ENCODE results near the gene PDZD8.
A peak's percentile ranks its signal among the peaks of the same experiment; 100 is the strongest.

Gene PDZD8

DNA sequence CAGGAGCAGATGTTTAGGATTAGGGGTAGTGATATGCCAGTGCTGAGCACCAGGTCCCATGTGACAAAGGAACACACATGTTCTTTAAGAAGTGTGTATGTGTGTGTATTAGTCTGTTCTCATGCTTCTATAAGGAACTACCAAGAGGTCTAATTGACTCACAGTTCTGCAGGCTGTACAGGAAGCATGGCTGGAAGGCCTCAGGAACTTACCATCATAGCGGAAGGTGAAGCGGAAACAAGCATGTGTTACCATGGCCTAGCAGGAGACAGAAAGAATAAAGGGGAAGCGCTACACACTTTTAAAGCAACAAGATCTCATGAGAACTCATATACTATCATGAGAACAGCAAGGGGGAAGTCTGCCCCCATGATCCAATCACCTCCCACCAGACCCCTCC lies 22.8 kb upstream of the PDZD8 start:
- DNase-seq: peak; percentile 33 to 48

DNA sequence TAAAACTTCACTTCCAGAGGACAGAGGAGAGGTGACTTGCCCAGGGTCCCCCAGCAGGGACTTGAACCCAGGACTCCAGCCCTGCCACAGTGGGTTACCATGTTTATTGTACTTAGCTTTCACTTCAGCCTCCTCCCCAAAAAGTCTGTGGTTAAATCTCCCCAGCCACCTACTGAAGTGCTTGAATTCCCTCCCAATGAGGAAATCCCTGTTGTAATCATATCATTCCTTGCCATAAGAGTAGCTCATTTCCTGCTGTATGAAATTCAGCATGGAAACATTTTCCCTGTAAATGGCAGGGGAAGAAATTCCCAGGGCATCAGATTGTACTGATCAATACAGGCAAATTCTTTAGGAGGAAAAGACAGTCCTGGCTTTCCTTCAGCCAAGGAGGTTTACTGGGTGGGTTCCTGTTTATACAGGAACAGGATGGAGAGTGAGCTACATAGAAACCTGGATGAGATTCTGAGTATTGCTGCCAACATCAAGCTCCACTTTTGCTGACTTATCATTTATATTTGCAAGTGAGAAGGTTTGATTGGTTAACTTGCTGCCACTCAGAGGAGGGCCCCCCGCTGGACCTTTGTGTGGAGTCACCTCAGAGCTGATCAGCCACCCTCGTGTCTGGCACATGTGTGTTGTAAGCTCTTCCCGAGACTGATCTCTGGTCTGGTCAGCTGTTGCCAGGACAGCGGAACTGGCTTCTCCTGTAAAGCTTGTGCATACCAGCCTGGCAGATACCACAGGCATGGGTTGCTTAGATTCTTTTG lies 16.4 kb upstream of the PDZD8 start:
- no peak for DNase-seq

DNA sequence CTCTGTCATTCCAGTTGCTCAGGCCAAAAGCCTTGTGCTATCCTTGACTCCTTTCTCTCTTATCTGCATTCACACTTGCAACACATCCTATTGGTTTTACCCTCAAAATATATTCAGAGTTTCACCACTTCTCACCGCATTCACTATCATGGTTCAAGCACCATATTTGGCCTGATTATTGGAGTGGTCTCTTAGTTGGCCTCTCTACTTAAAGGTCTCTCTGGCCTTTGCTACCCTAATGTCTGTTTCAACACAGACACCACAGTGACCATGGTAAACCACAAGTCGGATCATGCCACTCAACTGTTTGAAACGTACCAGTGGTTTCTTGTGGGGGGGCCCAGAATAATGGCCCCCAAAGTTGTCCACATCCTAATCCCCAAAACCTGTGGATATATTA lies 15.2 kb upstream of the PDZD8 start:
- DNase-seq: no peak

DNA sequence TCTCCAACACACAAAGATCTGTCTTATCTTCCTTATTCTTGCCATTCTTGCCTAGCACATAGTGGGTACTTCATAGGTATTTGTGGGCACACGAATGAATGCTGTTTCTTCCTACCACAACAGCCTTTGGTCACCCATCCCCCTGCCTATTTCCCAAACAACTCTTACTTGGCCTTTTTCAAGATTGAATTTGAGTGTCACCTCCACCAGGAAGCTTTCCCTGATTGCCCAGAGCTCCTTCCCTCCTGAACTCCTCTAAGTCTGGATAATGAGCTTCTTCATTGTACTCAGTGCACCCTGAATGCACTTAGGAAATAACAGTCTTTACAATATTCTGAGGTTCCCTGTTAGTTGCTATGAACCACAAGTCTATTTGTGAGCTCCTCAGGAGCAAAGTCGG lies 11.6 kb upstream of the PDZD8 start:
- no peak for DNase-seq

DNA sequence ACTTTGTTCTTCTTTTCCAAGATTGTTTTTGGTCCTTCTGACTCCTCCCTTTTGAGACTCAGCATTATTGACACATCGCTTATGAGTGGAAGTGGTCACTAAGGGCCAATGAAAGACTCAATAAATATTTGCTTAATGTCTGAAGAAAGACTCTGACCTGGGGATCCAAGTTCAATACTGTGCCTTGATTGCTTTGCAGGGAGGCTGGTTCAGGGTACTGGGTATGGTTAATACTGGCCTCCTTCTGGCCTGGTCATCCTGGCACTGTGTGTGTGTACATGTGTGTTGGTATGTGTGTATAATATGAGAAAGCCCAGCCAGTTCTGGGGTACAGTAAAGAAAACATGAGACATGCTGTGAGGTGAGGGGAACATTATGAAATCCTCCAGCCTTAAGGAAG lies 7.6 kb upstream of the PDZD8 start:
- no peak for DNase-seq

DNA sequence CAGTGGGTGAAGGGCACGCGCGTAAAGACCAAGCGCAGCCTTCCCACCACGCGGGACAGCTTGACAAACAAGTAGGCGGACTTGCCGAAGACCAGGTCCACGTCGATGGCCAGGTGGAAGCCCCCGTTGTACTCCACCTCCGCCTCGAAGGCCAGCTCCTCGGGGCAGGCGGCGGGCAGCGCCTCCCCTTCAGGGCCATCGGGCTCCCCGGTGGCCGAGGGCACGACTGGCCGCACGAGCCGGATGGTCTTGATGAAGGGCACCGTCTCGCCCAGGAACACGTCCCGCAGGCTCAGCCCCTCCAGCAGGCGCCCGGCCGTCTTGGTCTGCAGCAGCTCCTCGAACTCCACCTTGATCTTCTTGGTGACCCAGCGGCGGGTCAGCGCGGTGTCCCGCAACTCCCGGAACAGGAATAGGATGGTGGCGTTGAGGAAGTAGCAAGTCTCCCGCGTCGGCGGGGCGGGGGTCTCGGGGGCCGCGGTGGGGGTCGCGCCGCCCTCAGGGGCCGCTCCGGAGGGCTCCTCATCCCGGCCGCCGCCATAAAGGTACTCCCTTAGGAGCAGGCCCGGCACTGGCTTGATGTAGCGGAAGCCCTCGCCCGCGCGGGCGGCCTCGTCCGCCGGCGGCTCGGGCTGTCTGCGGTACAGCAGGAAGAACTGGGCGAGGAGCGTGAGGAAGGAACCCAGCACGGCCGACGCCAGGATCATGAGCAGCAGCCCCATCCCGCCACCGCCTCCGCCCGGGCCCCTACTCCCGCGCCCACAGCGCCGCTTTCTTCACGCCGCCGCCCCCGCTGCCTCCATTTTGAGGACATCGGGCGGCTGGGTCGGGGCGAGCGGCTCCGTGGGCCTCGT lies 507 bp downstream of the PDZD8 start:
- no peak for DNase-seq

DNA sequence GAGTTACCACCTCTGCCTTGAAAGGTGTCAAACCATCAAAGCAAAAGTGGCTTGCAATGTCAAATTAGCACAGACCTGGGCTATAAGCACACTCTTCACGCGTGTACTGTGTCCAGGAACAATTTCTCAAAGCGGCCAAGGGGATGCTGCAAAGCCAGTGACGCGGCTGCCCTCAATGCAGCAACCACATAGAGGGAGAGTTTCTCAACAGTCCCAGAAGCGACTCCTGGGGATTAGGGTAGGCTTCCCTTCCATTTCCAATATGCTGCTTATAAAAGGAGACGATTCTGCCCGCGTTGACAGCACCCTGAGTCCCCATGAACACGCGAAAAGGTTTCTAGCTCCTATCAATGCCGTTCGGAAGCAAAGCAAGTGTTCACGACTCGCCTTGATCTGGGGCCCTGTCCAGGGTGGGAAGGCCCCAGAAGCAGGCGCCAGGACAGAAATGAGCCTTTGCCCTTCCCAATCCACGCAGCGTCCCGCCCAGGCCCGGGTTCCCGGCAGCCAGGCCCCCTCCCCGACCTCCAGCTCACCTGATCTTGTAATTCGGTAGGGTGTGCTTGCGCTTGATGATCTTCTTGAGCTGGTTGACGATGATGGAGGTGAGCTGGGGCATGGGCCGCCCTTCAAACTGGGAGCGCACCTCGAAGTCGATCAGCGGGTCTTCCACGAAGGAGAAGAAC lies 1.3 kb downstream of the PDZD8 start:
- peak; percentile 53 to 61 for DNase-seq

DNA sequence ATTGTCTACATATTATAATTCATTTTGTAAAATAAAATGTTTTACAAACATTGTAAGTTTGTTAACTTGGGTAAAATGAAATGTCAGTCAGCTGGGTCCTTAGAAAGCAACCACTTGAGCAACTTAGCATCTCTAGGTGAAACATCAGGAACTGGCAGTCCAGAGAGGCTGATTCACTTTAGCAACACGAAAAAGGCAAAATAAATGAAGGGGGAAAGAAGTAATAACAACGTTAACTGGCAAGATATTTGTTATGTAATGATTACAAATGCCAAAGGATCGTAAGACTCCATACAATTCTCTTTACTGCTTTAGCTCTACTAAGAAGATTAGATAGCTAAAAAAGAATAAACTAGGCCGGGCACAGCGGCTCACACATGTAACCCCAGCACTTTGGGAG lies 5.0 kb downstream of the PDZD8 start:
- no peak for DNase-seq

DNA sequence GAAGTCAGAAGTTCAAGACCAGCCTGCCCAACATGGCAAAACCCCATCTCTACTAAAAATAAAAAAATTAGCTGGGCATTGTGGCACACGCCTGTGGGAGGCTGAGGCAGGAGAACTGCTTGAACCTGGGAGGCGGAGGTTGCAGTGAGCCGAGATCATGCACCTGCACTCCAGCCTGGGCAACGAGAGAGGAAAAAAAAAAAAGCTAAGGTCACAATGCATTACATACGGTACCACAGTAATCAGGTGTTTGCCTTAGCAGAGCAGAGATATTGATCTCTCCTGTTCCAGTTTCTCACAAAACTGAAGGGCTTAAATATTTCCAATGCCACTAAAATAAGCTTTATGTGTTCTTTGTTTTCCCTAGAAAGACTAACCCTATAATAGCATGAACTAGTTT lies 7.5 kb downstream of the PDZD8 start:
- no peak for DNase-seq

DNA sequence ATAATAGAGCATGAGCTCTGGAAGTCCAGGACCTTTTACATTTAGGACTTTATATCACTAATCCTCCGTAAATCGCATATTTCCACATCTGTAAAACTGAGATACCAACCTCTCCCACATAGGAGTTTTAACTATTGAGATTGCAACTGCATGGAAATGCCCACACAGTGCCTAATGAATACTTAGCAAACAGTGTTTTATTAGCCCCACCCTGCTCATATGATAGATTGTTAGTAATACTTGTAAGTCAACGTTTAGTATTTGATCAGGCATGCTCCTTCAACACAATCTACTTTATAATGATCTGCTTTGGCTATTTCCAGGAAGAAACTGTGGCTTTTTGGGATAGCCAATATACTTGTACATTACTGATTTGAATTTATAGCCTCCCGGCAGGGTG lies 8.5 kb downstream of the PDZD8 start:
- no peak for DNase-seq

DNA sequence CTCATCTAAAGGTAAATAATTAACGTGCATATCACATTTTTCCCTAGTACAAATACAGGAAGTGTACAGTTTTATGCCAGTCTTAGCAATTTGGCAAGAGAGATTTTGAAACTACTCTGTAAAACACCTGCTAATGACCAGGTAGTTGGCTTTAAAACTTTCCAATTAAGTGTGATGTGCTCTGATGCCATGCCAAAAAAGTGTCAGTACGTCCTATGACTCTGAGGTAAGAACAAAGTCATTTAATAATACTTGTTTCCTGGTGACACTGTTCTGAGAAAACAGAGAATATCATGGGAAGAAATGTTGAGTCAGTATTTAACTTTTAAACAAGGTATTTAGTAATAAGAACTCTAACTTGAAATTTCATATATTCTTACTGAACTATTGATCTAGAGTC lies 9.6 kb downstream of the PDZD8 start:
- no peak for DNase-seq

DNA sequence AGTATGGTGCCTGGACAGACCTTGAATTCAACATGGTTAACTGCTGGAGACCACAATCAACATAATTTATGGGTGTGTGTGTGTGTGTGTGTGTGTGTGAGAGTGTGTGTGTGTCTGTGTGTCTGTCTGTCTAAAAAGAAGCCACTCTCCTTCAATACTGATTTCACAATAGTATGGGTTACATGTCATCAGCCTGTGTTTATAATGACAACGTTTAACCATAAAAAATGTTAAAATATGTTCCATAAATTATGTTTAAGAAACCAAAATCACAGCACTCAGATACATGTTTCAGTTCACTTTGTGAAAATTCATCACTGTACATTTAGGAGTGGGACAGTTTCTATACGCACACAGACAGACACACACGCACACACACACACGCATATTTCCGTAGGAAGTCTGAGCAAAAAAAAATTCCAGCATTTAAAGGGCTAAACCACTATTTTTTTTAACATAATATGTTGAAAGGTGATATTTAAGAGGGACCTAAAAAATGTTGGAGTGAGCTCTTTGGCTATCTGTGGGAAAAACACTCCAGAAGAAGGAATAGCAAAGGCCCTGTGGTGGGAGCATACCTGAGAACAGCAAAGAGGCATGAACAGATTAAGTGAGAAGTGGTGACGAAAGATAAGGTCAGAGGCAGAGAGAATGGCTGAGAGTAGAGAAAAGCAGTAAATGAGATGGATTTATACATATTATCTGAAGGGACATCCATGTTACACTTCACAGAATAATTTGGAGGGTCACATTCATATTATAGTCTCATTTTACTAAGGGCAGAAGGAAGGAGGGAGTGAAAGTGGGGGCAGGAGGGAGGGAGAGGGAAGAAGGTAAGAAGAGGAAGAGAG lies 10.9 kb downstream of the PDZD8 start:
- peak in 1 of 2 donors; percentile 5 for DNase-seq

DNA sequence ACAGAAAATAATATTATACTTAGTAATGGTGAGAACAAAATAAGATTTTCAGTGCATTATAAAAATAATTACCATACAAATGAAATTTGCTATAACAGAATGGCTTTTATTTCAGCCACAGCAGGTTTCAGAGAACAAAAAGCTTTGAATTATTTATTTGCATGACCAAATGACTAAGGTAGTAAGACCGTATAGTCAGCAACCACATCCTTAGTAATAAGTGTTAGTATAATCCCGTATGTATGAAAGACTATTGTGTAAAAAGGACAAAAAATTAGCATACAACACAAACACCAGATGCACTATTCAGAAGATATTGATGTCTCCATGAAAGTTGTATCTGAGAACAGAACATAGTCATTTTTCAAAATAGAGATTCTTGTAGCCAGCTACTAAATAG lies 12.2 kb downstream of the PDZD8 start:
- no peak for DNase-seq

DNA sequence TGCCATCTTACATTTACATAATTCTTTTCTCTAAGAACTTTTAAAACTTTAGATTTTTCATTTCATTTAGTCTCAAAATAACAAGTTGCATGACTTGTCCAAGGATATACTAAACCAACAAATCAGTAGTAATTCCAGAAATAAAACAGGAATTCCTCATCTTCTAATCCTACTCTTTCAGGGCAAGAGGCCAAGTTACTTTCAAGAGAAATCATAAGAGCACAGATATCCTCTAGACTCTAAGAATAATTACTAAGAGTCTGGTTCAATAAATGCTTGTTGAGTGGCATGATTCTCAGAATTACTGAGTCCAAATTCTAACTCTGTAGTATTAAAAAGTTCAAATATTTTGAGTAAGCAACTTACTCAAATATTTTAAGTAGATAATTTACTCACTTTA lies 12.9 kb downstream of the PDZD8 start:
- no peak for DNase-seq

DNA sequence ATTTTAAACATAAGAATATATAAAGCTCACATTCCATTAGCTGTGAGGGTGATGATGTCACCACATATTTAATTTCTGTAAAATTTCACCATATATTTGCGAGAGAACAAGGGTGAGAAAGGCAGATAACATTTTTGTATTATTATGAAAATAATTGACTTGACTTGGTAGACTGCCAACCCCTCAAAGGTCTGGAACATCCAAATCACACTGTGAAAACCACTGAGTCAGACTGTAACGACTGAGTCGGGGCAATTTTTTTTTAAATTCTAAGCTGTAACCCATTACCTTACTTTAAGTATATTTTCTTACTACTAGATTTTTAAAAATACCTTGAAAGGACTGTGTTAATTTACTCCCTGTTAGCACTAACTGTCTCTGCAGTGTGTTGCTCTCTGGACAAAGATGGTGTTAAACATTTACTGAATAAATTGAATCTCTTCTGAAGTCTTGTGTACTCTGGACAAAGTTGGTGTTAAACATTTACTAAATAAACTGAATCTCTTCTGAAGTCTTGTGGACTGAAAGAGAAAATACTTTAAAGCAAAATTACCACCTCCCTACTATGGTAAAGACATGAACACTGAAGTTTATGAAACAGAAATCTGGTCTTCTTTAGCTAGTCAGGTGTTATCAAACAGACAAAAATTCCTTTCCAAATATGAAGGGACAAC lies 14.1 kb downstream of the PDZD8 start:
- DNase-seq: no peak

DNA sequence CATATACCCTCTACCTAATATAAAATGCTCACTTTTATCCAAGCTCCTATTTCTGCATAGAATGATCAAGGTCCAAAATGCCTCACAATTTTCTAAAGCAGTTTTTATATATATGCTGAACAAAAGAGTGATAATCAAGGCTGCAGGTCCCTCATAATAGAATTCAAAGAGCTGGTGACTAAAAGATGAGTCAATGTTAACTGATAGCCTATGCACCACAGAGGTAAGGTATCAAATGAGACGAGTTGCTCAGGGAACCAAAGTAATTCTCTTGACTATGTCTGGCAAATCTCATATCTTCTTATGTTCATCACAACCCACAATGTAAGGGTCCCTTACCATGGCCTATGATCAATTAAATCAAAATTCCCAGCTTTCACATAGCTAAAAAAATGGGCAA lies 15.2 kb downstream of the PDZD8 start:
- DNase-seq: no peak

DNA sequence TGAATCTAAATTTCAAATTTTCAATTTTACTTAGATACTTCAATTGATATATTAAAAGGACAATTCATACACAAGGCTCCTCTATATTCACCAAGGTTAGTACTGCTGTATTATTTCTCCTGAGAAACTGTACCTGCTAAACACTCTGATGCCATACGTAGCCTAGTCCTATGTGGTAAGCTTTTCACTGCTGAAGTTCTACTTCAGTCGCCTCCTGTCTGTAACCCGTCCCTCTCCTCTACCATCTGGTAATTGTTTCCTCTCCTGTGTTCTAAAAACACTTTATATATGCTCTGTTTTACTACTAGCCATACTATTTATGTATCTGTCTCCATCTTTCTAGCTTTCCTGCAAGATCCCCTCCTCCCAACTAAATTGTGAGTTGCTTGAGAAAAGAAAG lies 20.2 kb downstream of the PDZD8 start:
- no peak for DNase-seq

DNA sequence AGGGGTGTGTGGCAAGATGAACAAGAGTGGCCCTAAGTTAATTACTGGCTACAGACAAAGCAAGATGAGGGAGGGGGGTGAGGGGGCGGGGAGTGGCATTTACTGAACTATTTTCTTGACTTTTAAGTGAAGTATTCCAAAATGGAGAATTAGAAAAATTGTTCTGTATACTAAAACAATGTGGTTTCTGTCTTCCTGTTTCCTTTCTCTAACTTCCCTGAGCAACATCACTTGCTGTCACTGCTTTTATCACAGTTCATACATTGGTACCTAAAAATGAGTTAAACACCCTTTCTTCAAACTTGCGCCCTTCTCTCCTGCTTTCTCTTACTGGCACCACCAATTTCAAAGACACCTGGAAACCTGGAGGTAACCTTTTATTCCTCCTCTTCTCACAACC lies 21.6 kb downstream of the PDZD8 start:
- DNase-seq: peak in 1 of 2 donors; percentile 15

DNA sequence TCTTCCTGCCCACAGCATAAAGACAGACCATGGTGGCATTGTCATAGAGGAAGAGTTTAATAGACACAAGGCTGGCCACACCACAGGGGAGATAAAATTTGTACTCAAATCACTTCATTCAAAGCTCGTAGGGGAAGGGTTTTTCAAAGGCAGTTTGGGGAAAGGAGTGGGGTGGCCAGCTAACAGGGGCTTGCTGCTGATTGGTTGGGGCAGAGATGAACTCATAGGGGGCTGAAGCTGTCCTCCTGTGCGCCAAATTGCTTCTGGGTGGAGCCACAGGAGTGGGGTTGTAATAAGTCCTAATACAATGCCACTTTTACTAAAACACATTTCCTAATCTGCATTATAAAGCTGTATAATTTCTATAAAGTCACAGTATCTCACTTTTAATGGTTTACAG lies 22.5 kb downstream of the PDZD8 start:
- DNase-seq: no peak

DNA sequence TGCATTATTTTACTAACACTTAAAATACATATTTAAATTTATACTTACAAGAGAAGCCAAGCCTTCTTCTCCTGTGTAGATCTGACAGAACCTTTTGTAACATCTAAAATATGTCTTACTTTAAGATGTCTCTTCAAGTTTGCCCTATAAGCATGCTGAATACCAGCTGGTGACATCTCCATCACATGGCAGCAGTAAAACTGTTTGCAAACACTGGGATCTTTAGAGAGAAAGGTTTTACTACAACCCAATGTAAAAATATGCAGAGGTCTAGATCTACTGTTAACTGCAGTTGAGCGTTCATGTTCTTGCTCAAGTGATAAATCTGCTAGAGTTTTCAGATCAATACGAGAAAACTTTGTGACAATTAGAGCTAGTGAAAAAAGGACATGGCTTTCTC lies 23.2 kb downstream of the PDZD8 start:
- no peak for DNase-seq

DNA sequence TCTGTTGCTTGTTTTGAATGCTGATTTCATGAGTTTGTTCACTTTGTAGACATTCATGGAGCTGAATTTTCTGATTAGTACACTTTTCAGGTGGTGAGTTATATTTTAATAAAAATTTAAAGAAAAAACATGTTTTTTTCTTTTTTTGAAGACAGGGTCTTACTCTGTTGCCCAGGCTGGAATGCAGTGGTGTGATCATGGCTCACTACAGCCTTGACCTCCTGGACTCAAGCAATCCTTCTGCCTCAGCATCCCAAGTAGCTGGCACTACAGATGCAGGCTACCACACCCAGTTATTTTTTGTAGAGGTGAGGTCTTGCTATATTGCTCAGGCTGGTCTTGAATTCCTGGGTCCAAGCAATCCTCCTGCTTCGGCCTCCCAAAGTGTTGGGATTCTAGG lies 23.7 kb downstream of the PDZD8 start:
- no peak for DNase-seq

DNA sequence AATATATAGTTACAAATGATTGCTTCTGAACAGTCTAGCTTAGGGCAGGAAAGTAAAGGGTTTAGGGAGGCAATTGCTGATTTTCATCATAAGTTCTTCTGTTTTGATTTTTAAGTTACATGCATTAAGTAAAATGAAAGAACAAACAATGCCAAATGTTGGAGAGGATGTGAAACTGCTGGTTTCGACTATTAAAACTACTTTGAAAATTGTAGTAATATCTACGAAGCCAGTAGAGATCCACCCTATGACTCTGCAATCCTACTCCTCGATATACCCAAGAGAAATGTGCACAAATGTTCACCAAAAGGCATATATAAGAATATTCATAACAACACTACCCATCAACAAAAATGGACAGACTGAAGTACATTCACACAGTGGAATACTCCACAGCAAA lies 24.3 kb downstream of the PDZD8 start:
- DNase-seq: peak; percentile 10 to 32

Measured in inflammatory macrophage (primary cell).